ENCODE data around the gene ASTE1.

DNA sequence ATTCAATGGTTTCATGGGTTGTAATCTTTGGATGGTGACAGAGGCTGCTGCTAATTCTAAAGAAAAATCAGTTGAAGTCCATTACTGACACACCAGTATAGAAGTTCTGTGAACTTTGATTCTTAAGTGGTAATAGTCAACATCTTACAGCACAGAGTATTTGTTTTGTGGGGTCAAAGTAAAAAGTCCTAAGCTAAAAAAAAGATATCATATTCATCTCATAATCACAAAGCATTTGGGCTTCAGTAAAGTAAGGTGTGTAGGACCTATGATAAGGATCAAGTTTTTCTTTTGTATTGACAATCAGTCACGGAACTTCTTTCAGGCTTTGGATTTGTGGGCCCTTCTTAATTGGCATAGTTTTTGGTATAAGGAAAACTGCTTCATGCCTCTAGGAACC is 1.1 kb downstream of the ASTE1 start:
- TF ChIP-seq, protein P1, sequence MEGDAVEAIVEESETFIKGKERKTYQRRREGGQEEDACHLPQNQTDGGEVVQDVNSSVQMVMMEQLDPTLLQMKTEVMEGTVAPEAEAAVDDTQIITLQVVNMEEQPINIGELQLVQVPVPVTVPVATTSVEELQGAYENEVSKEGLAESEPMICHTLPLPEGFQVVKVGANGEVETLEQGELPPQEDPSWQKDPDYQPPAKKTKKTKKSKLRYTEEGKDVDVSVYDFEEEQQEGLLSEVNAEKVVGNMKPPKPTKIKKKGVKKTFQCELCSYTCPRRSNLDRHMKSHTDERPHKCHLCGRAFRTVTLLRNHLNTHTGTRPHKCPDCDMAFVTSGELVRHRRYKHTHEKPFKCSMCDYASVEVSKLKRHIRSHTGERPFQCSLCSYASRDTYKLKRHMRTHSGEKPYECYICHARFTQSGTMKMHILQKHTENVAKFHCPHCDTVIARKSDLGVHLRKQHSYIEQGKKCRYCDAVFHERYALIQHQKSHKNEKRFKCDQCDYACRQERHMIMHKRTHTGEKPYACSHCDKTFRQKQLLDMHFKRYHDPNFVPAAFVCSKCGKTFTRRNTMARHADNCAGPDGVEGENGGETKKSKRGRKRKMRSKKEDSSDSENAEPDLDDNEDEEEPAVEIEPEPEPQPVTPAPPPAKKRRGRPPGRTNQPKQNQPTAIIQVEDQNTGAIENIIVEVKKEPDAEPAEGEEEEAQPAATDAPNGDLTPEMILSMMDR (IDR thresholded peaks at IDR 0.05): no peak
- TF ChIP-seq POLR2A (IDR thresholded peaks at IDR 0.05): no peak

Measured in uterus (tissue), 2 donors.